NCI-H1694 (cell line): ENCODE measurements around the gene BSN.
"Not testable (repeated sequence)": the region's sequence is repeated elsewhere in the genome, so short reads cannot be mapped to it uniquely, and the experiment has no call there.

Experiments used
- DNase-seq: peaks from one replicate; lab custom pipeline; 2025; lab: John Stamatoyannopoulos, UW

BSN gene

DNA sequence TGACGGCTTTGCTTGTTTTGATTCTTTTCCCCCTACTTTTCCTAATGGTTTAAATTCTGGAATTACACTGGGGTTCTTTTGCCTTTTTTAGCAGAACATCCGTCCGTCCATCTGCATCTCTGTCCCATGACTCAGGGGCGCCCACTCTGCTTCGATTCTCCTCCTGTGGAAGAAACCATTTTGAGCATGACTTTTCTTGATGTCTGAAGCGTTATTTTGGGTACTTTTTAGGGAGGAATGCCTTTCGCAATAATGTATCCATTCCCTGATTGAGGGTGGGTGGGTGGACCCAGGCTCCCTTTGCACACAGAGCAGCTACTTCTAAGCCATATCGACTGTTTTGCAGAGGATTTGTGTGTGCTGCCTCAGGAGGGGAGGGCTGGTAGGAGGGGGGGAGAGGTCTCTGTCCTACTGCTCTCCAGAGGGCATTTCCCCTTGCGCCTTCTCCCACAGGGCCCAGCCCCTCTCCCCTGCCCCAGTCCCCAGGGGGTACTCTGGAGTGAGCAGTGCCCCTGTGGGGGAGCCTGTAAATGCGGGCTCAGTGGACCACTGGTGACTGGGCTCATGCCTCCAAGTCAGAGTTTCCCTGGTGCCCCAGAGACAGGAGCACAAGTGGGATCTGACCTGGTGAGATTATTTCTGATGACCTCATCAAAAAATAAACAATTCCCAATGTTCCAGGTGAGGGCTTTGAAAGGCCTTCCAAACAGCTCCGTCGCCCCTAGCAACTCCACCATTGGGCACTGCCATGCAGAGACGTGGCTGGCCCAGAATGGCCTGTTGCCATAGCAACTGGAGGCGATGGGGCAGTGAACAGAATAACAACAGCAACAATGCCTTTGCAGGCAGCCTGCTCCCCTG is 19.5 kb upstream of the BSN start:
- DNase-seq = no peak

DNA sequence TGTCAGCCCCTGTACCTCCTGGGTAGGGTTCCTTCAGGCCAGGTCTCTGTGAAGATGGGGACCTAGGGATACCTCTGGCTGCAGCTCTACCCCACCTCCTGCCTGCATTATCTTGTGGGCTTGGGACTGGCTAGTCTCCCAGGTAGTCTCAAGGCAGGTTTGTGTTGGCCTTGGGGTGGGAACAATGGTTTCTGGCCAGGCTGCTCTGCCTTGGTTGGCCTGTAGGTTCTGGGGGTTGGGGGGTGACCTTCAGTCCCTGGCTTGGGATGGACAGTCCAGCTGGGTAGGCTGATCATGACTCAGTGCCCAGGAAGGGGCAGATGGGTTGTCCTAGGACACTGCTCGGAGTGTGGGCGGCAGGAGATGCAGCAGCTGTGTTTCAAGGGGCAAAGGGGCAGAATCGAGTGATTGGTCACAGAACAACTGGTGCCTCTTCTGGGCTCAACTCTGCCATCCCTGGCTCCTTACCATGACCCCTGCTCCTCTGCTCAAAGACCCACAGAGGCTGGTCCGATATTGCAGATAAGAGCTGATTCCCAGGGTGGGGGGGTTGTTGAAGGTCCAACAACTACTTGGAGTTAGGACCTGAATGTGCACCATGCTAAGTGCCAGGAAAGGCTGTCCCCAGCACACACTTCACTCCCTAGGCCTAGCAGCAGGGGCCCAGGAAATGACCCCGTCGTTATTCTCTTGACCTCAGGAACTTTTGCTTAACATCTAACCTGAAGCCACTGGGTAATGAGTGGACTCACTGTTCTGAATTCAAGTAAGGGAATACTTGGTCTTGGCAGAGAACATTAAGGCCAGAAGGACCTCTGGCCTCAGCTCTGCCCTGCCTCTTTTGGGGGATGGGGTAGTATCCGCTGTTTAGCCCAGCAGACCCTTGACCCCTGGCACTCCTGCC is 18.1 kb upstream of the BSN start:
- no peak for DNase-seq

DNA sequence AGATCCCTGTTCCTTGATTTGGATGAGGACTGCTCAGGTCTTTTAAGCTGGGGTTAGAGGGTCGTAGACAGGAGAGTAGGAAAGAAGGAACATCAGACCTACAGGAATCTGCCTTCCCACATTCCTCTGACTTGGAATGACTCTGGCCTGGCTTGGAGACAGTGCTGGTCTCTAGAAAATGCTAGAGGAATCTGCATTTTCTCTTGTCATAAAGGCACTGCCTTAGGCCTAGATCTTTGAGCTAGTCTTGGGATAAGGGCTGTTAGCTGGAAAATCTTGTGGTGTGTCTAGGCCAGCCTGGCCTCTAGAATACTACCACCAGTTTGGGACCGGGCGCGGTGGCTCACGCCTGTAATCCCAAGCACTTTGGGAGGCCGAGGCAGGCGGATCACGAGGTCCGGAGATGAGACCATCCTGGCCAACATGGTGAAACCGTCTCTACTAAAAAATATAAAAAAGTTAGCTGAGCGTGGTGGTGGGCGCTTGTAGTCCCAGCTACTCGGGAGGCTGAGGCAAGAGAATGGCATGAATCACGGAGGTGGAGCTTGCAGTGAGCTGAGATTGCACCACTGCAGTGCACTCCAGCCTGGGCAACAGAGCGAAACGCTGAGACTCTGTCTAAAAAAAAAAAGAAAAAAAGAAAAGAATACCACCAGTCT is 17.3 kb upstream of the BSN start:
- no peak for DNase-seq

DNA sequence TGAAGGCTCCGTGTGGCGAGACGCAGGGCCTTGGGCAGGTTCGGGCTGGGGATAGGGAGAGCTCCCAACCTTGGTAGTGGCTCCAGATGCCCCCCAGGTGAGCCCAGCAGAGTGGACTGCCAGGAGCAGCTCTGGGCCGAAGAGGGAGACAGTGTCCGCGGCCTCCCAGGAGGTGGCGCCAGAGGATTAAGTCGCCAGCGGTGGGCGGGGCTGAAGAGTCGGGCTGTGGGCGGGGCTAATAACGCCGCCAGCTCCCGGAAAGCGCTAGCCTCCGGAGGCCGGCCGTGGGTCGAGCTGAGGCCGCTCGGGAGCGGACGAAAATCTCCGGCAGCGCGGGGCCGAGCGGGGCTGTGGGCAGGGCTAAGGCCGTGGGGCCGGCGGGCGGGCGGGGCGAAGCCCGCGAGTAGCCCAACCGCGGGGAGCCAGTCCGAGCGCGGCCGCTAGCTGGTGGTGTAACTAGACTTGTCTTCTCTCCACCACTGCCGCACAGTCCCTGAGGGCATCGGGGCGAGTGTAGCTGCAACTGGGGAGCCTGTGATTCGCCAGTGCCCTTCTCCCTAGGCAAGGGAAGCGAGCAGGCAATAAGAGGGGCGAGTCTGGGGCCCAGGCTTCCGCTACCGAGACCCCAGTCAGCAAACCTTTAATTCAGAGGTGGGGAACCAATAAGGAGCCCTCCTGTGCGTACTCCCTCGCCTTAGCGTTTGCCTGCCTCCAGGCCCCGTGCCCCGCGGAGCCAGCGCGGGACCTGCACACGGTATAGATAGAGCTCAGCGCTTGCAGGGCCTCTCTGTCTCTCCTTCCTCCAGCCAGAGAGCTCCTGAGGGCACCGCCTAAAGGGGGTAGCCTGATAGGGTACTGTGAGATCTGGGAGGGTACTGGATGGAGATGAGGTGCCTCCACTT is 14.4 kb upstream of the BSN start:
- peak; percentile 21 for DNase-seq

DNA sequence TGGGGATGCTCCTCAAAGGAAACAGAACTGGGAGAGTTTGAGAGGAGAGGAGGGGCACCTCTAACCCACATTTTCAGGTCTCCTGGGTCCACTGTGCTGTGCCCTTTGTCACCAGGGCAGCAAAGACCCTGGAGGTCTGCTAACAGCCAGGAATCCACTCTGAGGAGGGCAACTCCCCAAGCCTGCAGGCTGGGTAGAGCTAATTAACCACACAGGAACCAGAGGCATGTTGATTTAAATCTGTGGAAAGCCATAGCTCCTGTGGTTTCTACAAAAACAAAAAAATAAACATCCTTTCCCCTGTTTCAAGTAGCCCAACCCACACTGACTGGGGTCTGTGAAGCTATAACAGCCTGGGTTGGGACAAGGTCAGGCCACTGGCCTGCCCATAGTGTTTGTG is 2.2 kb upstream of the BSN start:
- no peak for DNase-seq

DNA sequence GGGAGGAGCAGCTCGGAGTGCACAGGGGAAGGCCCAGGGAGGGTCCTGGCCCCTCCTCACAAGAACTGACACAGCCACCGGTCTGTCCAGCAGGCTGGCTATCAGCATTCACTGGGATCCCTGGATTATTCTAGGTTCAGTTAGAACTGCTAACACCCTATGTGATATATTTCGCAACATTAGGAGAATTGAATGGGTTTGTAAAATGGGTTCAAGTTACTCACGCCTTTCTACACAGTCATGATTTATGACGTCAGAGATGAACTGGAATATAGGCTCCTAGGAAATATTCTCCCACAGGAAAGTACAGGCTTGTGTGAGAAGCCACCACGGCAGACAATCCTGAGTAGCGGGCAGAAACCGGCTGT is 969 bp upstream of the BSN start:
- DNase-seq = no peak

DNA sequence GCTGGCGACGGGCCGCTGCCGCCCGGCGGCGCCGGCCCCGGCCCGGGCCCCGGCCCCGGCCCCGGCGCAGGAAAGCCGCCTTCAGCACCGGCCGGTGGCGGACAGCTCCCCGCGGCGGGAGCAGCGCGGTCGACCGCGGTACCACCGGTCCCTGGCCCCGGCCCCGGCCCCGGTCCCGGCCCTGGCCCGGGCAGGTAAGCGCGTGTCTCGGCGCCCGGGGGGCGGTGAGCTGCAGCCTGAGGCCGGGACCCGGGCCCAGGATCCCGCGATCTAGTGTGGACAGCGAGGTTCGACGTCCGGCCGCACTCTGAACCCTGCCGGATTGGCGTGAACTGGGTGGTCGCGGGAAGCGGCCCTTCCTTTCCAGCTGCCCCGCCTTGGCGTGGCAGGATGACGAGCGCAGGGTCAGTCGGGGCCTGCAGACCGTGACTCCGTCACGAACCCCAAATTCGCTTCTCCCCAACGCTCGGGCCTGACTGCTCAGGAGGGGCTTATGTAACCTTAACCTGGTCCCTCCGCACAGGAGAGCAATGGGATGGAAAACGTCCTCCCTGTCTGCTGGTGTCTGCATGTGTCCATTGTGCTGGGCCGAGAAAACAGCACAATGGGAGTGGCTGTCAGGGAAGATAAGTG is 472 bp downstream of the BSN start:
- no peak for DNase-seq

DNA sequence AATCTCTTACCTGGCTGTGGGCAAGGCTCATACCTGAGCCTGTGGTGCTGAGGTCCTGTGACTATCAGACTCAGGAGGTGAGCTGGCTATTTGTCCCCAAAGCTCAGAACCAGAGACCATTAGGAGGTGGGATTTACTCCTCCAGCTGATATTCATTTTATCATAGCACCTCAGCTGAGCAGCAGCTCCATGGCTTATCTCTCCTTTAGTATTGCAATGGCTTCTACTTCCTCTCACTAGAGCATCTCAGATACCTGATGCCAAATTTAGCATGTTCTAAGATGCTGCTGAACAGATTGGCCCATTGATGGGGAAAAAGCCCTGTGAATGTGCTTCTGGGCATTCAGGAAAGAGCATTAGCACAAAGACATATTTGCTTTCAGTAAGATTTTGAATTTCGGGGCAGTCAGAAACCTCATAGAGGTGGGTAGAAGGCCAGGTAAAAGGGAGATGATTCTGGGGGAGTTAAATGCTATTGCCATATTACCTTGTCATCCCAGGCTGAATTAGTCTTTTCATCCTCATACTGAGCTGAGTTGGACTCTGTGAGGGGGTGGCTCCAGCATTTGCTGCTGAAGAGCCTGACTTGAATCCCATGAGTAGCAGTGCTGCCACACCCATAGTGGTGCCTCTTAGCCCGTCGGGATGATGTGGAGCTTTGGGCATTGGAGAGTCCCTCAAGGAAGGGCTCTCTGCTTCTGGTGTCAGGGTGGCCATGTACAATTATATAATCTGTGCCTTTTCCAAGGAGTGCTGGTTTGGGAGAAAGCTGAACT is 2.4 kb downstream of the BSN start:
- no peak for DNase-seq

DNA sequence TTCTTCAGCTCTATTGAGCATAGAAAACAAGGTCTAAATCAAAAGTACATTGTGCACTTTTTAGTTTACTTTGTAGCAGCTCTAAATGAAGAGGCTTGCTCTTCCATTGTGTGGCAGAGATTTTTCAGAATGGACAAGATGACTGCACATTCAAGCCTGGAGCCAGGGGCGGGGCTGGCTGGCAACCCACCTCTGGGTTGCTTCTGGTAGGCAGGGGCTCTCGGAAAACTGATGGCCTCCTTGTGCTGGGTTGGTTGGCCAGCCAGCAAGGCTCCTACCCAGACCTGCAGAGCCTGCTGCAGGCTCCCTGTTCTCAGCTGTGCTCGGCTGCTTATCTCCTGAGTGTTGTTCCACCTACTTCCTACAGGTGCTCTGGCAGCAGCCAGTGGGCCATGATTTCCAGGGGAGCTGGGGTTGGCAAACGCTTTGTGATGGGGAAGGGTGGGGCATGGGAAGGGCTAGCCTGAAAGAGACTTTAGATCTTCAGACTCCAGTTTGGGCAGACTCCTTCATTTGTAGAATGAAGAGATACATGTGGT is 8.8 kb downstream of the BSN start:
- DNase-seq = no peak

DNA sequence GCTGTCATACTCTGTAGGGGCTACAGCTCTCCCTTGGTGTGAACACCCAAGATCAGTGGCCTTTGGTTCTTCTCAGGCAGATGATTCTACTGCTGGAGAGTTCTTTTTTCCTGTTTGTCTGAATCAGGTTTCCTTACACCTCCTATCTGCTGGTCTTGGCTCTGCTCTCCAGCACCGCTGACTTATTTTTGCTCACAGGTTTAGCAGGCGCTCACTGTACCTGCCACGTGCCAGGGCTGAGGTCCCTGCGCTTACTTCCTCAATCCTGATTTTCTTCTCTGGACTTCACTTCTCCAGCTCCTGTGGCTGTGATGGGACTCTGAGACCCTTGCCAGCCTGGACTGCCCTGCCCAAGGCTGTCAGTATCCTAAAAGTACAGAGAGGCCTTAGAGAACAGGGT is 9.5 kb downstream of the BSN start:
- DNase-seq = no peak

DNA sequence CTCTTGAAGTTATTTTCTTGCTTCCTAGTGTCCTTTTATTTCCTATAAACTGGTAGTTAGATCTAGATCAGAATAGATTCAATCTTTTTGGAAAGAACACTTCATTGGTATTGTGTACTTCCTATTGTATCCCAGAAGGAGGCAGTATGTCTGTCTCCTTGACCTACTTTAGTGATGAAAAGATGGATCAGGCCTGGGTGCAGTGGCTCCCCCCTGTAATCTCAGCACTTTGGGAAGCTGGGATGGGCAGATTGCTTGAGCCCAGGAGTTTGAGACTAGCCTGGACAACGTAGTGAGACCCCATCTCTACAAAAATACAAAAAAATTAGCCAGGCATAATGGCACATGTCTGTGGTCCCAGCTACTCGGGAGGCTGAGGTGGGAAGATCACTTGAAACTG is 12.0 kb downstream of the BSN start:
- DNase-seq = no peak

DNA sequence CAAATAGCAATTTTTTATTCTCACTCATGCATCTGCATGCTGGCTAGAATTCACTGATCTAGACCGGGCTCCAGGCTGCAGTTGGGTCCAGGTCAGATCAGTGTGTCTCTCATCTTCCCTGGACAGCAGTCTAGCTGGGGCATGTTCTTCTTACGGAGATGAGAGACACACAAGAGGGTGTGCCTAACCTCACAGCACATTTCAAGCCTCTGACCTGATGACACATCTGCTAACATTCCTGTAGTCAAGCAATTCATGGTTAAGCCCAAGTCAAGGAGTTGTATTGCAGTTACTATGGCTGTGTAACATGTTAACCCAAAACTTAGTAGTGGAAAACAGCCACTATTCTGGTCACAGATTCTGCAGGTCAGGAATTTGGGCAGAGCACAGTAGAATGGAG is 13.1 kb downstream of the BSN start:
- no peak for DNase-seq

DNA sequence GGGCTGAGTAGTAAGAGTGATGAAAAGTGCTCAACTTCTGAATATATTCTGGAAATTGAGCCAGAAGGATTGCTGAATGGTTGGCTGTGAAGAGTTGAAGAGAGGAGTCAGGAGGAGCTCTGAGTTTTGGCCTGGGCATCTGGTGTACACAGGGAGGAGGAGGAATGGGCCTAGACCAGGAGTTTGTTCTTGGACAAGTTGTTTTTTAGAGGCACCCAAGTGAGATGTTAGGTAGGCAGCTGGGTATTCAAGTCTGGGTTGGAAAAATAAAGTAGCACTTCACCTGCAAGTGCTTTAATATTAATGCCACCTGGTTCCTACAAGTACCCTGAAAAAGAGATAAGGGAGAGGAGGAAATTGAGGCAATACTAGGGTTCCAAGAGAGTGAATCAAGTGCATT is 14.7 kb downstream of the BSN start:
- no peak for DNase-seq

DNA sequence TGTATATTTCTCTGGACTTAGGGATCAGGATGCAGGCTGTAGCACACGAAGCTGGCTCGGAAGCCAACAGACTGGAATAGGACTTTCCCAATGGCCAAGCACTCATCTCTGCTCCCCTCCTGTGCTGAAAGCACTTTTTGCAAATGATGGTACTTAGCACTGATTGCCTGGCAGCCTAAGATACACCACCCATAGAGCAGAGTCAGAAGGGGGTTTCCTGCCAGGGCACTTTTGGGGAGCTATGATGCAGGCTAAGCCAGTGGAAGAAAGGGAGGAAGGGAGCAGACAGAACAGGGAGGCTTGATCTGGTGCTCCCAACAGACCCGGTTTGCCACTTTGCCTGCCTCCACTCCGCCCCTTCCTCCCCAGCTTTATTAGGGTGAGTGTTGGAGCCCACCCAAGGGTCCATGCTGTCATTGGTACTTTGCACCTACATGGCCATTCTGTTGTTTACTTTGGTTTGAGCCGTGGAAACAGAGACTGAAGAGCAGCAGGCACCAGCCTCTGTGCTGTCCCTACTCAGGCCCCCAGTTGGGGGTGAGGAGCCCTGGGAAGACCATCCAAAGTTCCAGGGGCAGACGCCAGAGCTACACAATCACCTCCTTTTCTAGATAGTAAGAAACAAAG is 15.9 kb downstream of the BSN start:
- no peak for DNase-seq

DNA sequence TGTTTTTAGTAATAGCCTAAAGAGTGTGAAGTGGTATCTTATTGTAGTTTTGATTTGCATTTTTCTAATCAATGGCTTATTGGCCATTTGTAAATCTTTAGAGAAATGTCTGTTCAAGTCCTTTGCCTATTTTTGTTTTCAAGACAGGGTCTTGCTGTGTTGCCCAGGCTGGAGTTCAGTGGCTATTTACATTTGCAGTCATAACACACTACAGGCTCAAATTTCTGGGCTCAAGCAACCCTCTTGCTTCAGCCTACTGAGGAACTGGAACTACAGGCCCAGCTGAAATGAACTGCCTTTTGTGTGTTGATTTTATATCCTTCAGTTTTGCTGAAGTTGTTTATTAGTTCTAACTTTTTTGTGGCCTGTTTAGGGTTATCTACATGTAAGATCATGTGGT is 27.9 kb downstream of the BSN start:
- no peak for DNase-seq

DNA sequence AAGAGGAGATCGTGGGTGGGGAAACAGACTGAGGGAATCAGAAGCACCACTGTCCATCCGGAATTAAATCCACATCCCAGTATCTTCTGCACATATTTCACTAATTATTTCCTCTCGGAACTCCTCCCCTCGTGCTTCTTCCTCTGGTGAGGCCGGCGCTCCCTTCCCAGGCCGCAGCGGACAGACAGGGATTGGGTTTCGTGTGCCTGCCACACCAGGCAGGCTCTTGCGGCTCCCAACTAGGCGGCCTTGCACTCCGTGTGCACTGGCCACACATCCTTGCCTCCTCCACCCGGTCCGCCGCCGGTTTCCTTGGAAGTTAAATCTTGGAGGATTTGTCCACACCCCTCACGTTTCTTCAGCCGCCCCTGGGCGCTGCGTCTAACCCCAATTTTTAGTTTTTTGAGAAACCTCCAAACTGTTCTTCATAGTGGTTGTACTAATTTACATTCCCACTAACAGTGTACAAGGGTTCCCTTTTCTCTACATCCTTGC is 31.0 kb downstream of the BSN start:
- DNase-seq = not testable (repeated sequence)

DNA sequence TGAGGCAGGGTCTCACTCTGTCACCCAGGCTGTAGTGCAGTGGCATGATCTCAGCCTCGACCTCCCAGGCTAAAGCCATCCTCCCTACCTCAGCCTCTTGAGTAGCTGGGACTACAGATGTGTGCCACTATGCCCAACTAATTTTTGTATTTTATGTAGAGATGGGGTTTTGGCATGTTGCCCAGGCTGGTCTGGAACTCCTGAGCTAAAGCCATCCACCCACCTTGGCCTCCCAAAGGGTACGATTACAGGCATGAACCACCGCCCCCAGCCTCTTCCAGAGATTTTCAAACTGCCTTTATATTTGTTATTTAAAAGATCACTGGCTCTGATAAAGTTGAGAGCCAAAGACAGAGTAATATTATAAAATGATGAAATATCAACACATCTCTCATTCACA is 37.3 kb downstream of the BSN start:
- no peak for DNase-seq

DNA sequence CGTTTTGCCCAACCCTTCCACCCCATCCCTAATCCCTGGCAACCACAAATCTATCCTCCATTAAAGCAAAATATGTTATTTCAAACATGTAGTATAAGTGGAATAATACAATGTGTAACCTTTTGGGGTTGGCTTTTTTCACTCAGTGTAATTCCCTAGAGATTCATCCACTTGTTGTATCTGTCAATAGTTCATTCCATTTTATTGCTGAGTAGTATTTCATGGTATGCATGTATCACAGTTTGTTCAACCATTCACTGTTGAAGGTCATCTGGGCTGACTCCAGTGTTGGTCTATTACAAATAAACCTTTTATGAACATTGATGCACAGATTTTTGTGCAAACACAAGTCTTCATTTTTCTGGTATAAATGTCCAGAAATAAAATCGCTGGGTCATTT is 38.8 kb downstream of the BSN start:
- DNase-seq = no peak

DNA sequence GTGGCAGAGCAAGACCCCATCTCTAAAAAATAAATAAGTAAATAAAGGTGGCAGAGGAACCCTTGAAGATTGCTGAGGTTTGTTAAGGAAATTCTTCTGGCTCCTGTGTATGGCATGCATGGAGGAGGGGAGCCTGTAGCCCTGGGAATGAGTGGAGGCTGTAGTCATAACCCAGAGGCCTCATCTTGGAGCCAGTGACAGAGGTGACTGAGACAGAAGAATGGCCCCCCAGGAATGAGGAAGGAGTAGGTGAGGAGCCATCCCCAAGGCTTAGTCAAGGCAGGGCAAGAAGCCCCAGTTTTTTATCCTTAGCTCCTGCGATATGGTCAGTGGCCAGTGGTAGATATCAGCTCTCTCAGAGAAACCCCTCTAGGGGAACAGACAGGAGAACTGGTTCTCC is 46.5 kb downstream of the BSN start:
- no peak for DNase-seq
